Stimulated activated naive CD4-positive, alpha-beta T cell treated with Interleukin-2 at 50 U/mL for 16 hours (primary cell): ENCODE results near the gene RHOJ.
"Not testable (repeated sequence)": the region's sequence is repeated elsewhere in the genome, so short reads cannot be mapped to it uniquely, and the experiment has no call there.

Experiments
- DNase-seq: peaks from one replicate; lab custom pipeline; 2025; lab: John Stamatoyannopoulos, UW

Gene RHOJ

GRCh38 chr14:63299351-63300110 is 95.3 kb downstream of the RHOJ start:
- no peak for DNase-seq

DNA sequence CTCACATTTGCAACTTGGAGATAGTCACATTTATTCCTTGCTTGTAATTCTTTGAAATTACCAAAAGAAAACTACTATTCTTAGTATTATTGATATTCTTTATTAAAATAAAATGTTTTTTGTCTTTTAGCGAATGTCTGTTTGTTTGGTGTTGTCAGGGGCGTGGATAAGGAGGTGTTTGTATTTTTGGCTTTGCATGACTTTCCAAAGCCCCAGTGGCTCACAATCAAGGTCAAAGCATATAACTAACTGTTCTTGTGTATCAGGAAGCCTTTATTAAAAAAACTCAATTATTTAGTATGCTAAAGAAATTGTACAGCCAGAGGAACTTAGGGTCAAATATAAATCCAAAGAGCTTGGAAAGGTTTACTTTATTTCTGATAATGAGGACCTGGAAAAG is 96.6 kb downstream of the RHOJ start:
- no peak for DNase-seq

DNA sequence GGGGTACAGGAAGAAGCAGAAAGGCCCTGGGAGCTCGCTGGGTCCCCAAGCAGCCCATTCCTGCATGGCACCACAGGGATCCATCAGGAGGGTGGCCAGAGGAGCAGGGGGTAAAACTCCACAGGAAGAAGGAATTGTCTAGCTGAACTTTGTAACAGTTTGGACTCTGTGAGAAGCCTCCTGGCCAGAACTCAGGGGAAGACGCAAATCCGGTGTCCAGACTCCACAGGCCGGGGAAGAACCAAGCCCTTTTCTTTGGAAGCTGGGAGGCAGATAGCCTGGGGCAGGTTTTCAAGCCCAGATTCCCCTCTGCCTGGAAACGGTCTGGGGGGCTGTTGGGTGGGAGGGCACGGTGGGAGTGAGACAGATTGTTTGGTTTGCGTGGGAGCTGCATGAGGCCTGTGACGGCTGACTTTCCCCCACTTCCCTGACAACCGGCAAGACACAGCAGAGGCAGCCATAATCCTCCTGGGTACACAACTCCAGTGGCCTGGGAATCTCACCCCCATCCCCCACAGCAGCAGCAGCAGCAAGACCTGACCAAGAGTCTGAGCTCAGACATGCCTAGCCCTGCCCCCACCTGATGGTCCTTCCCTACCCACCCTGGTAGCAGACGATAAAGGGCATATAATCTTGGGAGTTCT is 97.8 kb downstream of the RHOJ start:
- no peak for DNase-seq

DNA sequence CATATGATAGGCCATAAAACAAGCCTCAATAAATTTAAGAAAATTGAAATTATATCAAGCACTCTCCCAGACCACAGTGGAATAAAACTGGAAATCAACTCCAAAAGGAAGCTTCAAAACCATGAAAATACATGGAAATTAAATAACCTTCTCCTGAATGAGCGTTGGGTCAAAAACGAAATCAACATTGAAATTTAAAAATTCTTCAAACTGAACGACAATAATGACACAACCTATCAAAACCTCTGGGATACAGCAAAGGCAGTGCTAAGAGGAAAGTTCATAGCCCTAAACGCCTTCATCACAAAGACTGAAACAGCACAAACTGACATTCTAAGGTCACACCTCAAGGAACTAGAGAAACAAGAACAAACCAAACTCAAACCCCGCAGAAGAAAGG is 100.2 kb downstream of the RHOJ start:
- not testable (repeated sequence) for DNase-seq

DNA sequence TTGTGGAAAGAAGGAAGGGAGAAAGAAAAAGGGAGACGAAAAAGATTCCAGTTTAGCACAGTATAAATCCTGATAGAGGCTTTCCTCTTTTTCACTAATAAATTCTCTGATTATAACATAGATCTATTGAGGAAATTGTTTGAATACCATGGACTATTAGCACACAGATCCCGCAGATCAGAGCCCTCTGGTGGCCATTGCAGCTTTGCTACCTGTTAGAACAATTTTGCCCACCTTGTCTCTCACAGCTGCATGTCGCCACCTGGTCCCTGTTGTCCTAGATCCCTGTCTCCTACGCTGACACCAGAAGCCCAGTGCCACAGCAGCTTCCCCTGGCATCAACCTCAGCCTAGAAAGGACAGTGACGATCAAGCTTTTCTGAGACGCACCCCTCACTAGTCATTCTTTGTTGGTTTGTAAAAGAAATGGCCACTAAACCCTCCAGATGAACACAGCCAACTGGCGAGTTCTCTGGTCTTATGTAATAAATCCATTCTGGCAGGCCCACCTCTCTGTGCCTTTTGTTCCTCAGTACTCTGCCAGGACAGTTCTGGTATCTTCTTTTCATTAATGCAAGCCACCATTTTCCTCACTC is 104.6 kb downstream of the RHOJ start:
- no peak for DNase-seq

- DNase-seq = no peak
These were observed 114.6 kb downstream of the RHOJ start, which contains the start of gene GPHB5 for GRCh38 chr14:63318835-63319234. GPHB5 (minus strand) TSS chr14:63318935; CDS start chr14:63317849, 1,086 bp downstream.

- DNase-seq = no peak
These were observed 118.2 kb downstream of the RHOJ start for GRCh38 chr14:63322472-63322871.

- no peak for DNase-seq
These were observed 118.8 kb downstream of the RHOJ start for GRCh38 chr14:63322897-63323573.

DNA sequence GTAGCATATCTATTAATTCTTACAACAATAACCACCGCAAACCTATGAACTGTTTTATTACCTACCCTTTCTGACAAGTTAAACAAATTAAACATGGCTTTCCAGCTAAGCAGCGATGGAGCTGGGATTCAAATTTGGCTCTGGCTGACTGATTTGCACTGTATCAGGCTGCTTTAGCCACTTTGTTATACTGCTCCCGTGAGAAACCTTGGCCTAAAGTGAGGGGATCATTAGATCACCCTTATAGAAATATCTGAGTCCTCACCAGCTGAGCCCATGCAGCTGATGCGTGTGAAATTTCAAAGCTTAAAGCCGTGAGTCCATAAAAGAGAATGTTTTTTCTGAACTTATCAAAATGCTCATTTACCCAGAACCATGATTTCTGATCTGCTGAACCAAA is 122.6 kb downstream of the RHOJ start:
- DNase-seq = no peak

DNA sequence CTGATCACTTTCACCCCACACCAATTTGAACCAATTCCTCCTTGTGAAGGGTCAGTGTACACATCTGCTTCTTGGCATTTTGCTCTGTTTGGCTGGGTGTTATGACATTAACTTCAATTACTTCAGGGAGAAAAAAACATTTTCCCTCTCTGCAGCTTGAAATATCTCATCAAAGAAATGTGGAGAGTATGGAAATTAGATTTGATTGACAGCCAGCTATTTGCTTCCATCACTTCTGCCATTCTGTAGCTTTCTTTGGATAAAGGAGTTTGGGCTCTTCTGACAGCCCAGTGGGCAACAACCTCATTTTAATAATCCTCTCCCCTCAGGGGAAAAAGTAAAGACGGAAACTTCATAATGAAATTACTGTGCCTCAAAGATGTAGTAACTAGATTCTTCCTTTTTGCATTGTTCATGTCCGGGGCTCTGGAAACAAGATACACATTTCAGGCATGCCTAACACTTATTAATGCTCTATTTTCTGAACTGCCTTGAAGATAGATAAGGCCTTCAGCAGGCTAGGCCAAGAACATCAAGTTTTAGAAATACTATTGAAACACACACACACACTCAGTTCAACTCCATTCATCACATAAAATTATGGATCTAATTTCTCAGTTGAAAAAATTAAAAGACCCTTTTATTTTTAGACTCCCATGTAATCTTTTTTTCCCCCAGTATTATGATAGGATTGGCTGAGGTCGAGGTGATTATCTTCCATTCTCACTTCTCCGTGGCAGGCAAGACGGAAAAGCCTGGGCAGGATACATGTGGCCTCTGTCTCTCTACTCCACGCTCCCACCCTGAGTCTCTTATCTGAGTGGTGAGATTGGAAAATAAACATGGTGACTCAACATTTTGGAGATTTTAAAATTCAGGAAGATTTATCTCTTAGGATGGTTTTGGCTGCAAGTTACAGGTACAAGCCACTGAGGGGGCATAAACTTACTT is 124.8 kb downstream of the RHOJ start:
- no peak for DNase-seq

DNA sequence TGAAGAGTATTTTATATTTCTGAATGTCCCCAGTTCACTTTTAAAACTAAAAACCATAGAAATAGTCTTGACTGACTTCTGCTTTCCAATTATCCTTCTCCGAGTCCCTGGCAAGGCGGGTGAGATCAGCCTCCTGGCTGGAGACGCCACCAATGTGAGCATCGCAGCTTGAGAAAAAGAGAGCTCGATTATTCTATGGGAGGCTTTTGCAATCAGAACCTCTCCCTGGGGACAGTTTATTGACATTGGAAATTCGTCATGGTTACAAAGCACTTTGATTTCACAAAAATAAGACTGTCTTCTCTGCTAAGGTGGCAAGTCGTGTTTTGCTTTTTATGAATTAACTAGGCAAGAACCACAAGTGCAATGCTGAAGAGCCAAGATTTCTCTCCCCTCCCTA is 138.1 kb downstream of the RHOJ start:
- no peak for DNase-seq
